Fibroblast of the aortic adventitia (primary cell): ENCODE data around the gene CELF4. TPM values are rescaled to one million over a fixed set of nuclear protein-coding genes. Genes with fewer than 3 reads are reported as not detected.

ENCODE experiments used
- DNase-seq: peaks from one replicate; pipeline ENCODE4 v3.0.0-alpha.2; 2010; ENCODE audit warnings: low read depth
- H3K4me3 ChIP-seq: 2 replicates; pipeline ENCODE4 v1.5.1; 2011; ENCODE audit warnings: low read depth, mild to moderate bottlenecking, control low read depth, low read length, moderate library complexity
- CTCF ChIP-seq: IDR thresholded peaks from 2 replicates; pipeline ENCODE4 v1.5.1; 2011; ENCODE audit warnings: mild to moderate bottlenecking, low read length, control low read depth, inconsistent platforms; ENCODE audit not compliant: insufficient read depth
- total RNA-seq: library from RNA; depleted of rRNA; stranded (reverse); fragments of >200 nt; gene quantifications from 2 replicates; pipeline ENCODE4 v1.2.3, GENCODE V29; 2012; ENCODE audit warnings: low replicate concordance

Gene CELF4
- total RNA-seq, 1 donor, result not detected

GRCh38 chr18:37494406-37494805 lies 71.2 kb downstream of the CELF4 start:
- TF ChIP-seq CTCF, result no peak
- DNase-seq, result no peak
- no peak overlapping the region for H3K4me3 ChIP-seq

DNA sequence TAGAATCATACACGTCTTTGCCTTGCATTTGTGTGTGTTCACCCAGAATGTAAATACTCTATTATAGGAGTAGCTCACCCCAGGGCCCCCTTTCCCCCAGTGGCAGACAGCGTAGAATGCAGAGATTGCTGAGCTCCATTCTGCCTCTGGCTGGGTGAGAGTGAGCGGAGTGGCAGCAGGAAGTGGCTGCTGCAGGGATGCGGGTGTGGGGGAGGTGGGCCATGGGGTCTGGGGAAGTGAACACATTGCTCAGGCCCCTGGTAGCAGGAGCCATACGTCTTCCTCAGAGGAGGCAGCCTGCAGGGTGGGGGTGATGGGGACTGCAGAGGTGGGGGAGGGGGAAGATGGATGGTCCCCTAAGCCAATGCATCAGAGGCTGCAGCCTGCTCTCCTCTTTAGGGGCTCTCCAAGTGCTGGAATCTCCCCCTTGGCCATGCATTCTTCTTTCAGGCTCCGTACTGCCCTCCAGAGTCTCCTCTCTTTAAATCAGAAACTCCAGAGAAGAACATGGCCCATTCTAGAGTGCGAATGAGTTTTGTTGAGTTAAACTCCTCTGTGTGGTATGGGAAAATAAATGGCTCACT lies 72.2 kb downstream of the CELF4 start:
- H3K4me3 ChIP-seq, result no peak overlapping the region
- no peak for TF ChIP-seq CTCF
- DNase-seq, result no peak

DNA sequence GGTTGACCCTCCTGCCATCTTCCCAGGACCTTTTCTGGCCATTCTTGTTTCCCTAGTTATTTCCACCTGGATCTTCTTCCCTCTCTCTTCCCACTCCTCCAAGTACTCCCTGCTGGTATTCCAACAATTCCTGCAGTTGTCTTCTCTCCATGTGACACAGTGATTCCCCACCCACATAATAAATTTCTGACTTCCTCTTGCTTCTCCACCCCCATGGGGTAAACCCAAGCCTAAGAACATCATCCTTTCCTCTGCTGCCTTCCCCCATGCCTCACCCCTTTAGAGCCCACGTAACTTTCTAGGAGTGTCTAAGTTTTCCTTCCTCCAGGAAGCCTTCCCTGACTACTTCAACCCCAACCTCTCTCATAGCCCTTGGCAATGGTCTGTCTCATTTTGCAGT lies 72.6 kb downstream of the CELF4 start:
- DNase-seq, result no peak
- TF ChIP-seq CTCF, result no peak
- H3K4me3 ChIP-seq, result no peak overlapping the region

GRCh38 chr18:37491526-37491925 lies 74.1 kb downstream of the CELF4 start:
- TF ChIP-seq CTCF, result no peak
- no peak overlapping the region for H3K4me3 ChIP-seq
- no peak for DNase-seq

GRCh38 chr18:37489998-37490397 lies 75.6 kb downstream of the CELF4 start:
- no peak for DNase-seq
- no peak for TF ChIP-seq CTCF

GRCh38 chr18:37489011-37489410 lies 76.6 kb downstream of the CELF4 start:
- no peak for DNase-seq
- H3K4me3 ChIP-seq, result no peak overlapping the region
- TF ChIP-seq CTCF, result no peak

More at GRCh38 chr18:37489998-37490397, 75.6 kb downstream of the CELF4 start:
- no peak overlapping the region for H3K4me3 ChIP-seq

DNA sequence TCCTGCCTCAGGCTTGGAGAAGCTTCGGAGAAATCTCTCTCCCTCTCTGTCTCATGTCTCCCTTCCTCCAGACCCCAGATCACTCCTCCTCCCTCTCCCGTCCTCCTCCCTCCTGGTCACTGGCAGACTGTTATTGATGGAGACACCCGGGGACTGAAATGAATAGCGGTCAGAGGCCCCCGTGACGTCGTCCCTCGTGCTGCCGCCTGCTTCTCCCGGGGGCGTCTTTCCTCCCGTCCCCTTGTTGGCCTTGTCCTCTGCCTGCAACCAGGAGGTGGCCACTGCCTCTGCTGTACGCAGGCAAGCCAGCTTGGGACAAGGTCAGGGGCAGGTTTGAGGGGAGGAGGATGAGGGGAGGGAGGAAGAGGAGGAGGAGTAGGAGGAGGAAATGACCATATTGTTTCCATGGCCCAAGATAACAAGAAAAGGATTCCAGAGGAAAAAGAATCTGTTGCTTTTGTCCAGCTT lies 78.2 kb downstream of the CELF4 start:
- H3K4me3 ChIP-seq, result no peak overlapping the region
- TF ChIP-seq CTCF, result no peak
- DNase-seq, result peak; percentile 11
